Measurements from ENCODE around the gene PYURF. TPM values are rescaled to one million over a fixed set of nuclear protein-coding genes. Genes with fewer than 3 reads are reported as not detected.

Gene PYURF
- total RNA-seq, 2 donors from 2014 or later: 56.1 to 59.3 TPM

DNA sequence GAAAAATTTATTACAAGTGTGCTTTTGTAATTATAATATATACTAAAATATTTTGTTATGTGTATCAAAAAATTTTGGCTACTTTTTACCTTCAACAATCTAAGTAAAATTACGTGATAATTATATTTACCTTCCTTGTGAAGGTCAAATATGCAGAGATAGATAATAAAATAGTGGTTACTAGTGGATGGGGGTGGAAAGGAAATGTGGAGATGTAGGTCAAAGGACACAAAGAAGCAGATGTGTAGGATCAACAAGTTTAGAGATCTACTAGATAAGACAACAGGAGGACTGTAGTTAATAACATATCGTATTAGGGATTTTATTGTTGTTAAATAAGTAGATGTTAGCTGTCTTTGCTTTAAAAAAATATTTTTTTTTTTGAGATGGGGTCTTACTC is 45.3 kb downstream of the PYURF start:
- no peak for ATAC-seq (replicated peaks in 1 of 2)
- no peaks in the 10 kb centered on the region for H3K27me3 Mint-ChIP-seq (ENCODE audit: low read depth)
- no peaks in the 10 kb centered on the region for H3K4me1 Mint-ChIP-seq (ENCODE audit: low read depth)
- no peak for DNase-seq
- H3K4me3 Mint-ChIP-seq: no peak overlapping the region
- no peak overlapping the region for H3K27ac Mint-ChIP-seq
- H3K36me3 Mint-ChIP-seq (ENCODE audit: insufficient read depth in 2 of 2): peaks cover under 1 to 6% of the 10 kb centered on the region in 2 donors
- H3K9me3 Mint-ChIP-seq: no peaks in the 10 kb centered on the region

DNA sequence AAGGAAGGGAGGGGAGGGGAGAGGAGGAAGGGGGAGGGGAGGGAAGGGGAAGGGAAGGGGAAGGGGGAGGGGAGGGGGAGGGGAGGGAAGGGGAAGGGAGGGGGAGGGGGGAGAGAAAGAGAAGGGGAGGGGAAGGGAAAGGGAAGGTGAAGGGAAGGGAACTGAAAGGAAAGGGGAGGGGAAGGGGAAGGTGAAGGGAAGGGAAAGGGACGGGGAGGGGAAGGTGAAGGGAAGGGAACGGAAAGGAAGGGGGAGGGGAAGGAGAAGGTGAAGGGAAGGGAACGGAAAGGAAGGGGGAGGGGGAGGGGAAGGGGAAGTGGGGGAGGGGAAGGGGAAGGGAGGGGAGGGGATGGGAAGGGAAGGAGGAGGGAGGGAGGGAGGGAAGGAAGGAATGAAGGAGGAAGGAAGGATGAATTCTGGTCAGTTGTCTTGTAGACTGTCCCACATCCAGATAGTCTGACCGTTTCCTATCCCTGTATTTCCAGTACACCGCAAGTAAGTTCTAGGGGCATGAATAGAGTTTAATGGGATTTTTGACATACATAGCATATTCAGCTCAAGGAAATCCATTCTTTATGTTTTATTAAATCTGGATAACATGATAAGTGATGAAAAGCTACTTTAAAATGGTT is 46.2 kb downstream of the PYURF start:
- no peaks in the 10 kb centered on the region for H3K9me3 Mint-ChIP-seq
- no peak overlapping the region for H3K27ac Mint-ChIP-seq
- H3K27me3 Mint-ChIP-seq (ENCODE audit: low read depth): no peaks in the 10 kb centered on the region
- no peak for ATAC-seq (replicated peaks in 1 of 2)
- no peak for DNase-seq
- H3K4me3 Mint-ChIP-seq: no peak overlapping the region
- H3K4me1 Mint-ChIP-seq (ENCODE audit: low read depth): no peaks in the 10 kb centered on the region
- H3K36me3 Mint-ChIP-seq (ENCODE audit: insufficient read depth in 2 of 2): peaks cover 2 to 9% of the 10 kb centered on the region in 2 donors

Other genes starting within 250 kb of the PYURF start
- gene PPM1K, start 239.2 kb downstream of the PYURF start, total RNA-seq: 10 to 100 TPM; 61.2 to 85.3 TPM
- 10 to 100 TPM in 1 of 2 donors, 1 to 10 TPM in 1; 5.7 to 14.9 TPM for gene HERC6, start 144.9 kb downstream of the PYURF start, total RNA-seq
- 10 to 100 TPM; 21.1 to 49.9 TPM for gene HERC5, start 66.7 kb downstream of the PYURF start, total RNA-seq
- 10 to 100 TPM; 22.0 to 32.3 TPM for gene HERC3, start 68.7 kb upstream of the PYURF start, total RNA-seq
- 1 to 10 TPM; 5.0 to 5.9 TPM for gene NAP1L5, start 174.1 kb upstream of the PYURF start, total RNA-seq

Data from activated T-cell treated with anti-CD3 and anti-CD28 coated beads, Interleukin-2, amount 50 U/mL, for 72 hours (primary cell).